Measurements from ENCODE around the gene ACR. TPM values are rescaled to one million over a fixed set of nuclear protein-coding genes. Genes with fewer than 3 reads are reported as not detected.

ACR gene
- total and polyA plus RNA-seq, 2 of the 8 experiments (the other 6 are each of a cell fraction or from before 2014, with no cell fraction given): 0.56 TPM; not detected in 1

DNA sequence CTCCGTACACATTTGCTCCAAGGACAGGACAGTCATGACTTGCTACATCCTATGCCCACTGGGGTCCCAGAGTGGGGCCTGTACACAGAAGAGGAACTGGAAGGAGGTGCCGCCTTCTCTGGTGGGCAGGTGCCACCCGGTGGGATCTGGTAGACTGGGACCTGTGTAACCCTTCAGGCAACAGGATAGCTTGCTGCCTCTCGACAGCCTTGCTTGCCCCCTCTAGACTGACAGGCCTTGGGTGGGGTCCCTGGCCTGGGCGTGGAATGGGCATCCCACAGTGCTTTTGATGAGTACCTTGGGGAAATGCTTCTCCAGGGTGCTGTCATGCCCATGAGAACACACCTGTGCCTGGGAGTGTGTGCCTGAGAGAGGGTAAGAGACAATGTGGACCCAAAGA is 49.6 kb upstream of the ACR start:
- Histone ChIP-seq H3K9ac (replicated peaks in 1 of 4; ENCODE audit: extremely low read depth in 1 of 4, low read depth in 3 of 4, low read length in 3 of 4) (no peak overlapping the region), H4K5ac (ENCODE audit: insufficient read length, low read depth, low read length) (no peak overlapping the region), H3K18ac (ENCODE audit: extremely low read depth, low read length) (no peak overlapping the region), H2AFZ (ENCODE audit: low read length) (no peak overlapping the region), H3K4ac (replicated peaks; ENCODE audit: insufficient read length, low read depth, low read length) (no peak overlapping the region), H3K4me2 (ENCODE audit: insufficient read depth in 1 of 2, low read depth in 2 of 2, low read length in 2 of 2) (no peak overlapping the region), H3K36me3 (ENCODE audit: control insufficient read depth in 2 of 4, insufficient read depth in 4 of 4, low read length in 3 of 4) (no peaks in the 10 kb centered on the region), H3K23me2 (ENCODE audit: low read depth, low read length) (no peaks in the 10 kb centered on the region), H3K9me3 (ENCODE audit: insufficient read depth in 2 of 2, low read depth in 1 of 2, low read length in 1 of 2) (no peaks in the 10 kb centered on the region), H2BK12ac (ENCODE audit: low read depth, low read length) (no peak overlapping the region), H3K14ac (ENCODE audit: insufficient read length) (no peak overlapping the region), H3K79me1 (ENCODE audit: low read depth, low read length) (no peaks in the 10 kb centered on the region), H2BK15ac (ENCODE audit: low read length) (no peak overlapping the region), H4K8ac (ENCODE audit: extremely low read depth, insufficient read depth, low read length) (no peak overlapping the region), H2BK5ac (ENCODE audit: low read depth, low read length) (no peak overlapping the region), H3K79me2 (ENCODE audit: control insufficient read depth in 1 of 2, insufficient read depth in 2 of 2, low read length in 2 of 2) (no peaks in the 10 kb centered on the region), H2BK20ac (ENCODE audit: low read length) (no peak overlapping the region), H3K27ac (ENCODE audit: low read depth, low read length) (no peak overlapping the region), H4K20me1 (replicated peaks in 1 of 2; ENCODE audit: control insufficient read depth in 1 of 2, insufficient read depth in 2 of 2, low read length in 2 of 2) (no peaks in the 10 kb centered on the region), H4K91ac (replicated peaks; ENCODE audit: insufficient read length, low read length) (no peak overlapping the region), H3K4me3 (ENCODE audit: extremely low read depth in 1 of 4, insufficient read depth in 2 of 4, low read depth in 3 of 4, low read length in 4 of 4) (no peak overlapping the region), H3K56ac (replicated peaks; ENCODE audit: insufficient read length, low read depth, low read length) (no peak overlapping the region), H3K4me1 (replicated peaks in 1 of 4; ENCODE audit: control insufficient read depth in 3 of 4, insufficient read depth in 4 of 4, low read length in 3 of 4) (no peaks in the 10 kb centered on the region), H2AK5ac (ENCODE audit: low read depth, low read length) (no peak overlapping the region), H3K23ac (ENCODE audit: insufficient read length) (no peak overlapping the region), H3K27me3 (replicated peaks in 1 of 4; ENCODE audit: control insufficient read depth in 3 of 4, extremely low read depth in 1 of 4, insufficient read depth in 3 of 4, low read length in 3 of 4) (no peaks in the 10 kb centered on the region; a peak in 1 of 7 replicates), H2BK120ac (replicated peaks; ENCODE audit: low read depth, low read length) (no peak overlapping the region)
- 83% methylated on average over 5 of the region's 5 CpGs; no CpG with 5 or more reads in 1 of the 2 experiments for WGBS, 2 experiments (ENCODE audit: extremely low coverage in 1 of 2, insufficient coverage in 1 of 2, insufficient read length in 1 of 2, insufficient replicate concordance in 2 of 2, low coverage in 1 of 2, low lambda C conversion rate in 2 of 2, missing lambda C conversion rate in 1 of 2)
- DNase-seq (ENCODE audit: low read depth in 1 of 2, low spot score in 2 of 2): peak in 1 of 2 experiments; percentile 26
- ChIA-PET POLR2A (ENCODE audit: partially characterized antibody) (no interaction called here), CTCF (ENCODE audit: partially characterized antibody) (interaction anchor here (0.9 to 1.5 kb wide), 3 partner anchors 11 to 61 kb away, joined by 3 read pairs; partner anchors contain the start of gene ARSA)
- TF ChIP-seq CBX8 (IDR thresholded peaks at IDR 0.05; ENCODE audit: borderline replicate concordance, low read depth, low read length) (no peak), SUZ12 (IDR thresholded peaks at IDR 0.05; ENCODE audit: low read length) (no peak), BACH1 (IDR thresholded peaks at IDR 0.05; ENCODE audit: low read length) (no peak), FOSL1 (IDR thresholded peaks at IDR 0.05; ENCODE audit: insufficient read depth, low read depth, low read length) (no peak), SP4 (IDR thresholded peaks at IDR 0.05; ENCODE audit: low read length) (no peak), YY1 (IDR thresholded peaks at IDR 0.05; ENCODE audit: low read depth, low read length) (no peak), RNF2 (IDR thresholded peaks at IDR 0.05; ENCODE audit: borderline replicate concordance, low read depth, low read length, missing control alignments, poor library complexity, severe bottlenecking) (no peak), SP2 (IDR thresholded peaks at IDR 0.05; ENCODE audit: low read length) (no peak)
- TF ChIP-seq, protein P1, sequence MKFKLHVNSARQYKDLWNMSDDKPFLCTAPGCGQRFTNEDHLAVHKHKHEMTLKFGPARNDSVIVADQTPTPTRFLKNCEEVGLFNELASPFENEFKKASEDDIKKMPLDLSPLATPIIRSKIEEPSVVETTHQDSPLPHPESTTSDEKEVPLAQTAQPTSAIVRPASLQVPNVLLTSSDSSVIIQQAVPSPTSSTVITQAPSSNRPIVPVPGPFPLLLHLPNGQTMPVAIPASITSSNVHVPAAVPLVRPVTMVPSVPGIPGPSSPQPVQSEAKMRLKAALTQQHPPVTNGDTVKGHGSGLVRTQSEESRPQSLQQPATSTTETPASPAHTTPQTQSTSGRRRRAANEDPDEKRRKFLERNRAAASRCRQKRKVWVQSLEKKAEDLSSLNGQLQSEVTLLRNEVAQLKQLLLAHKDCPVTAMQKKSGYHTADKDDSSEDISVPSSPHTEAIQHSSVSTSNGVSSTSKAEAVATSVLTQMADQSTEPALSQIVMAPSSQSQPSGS (IDR thresholded peaks at IDR 0.05; ENCODE audit: low read length): no peak
- FAIRE-seq: no peak

Data from H1 (cell line).